ENCODE results near the gene KCTD17.

The KCTD17 gene

GRCh38 chr22:37051391-37052385 is at the start of gene KCTD17:
Gene KCTD17 (plus strand): TSS chr22:37051742. CDS start chr22:37051761, 19 bp downstream.
- no peak for DNase-seq

- no peak for DNase-seq
Observed at GRCh38 chr22:37001826-37002225, 49.7 kb upstream of the KCTD17 start.

- DNase-seq, result no peak
Observed at GRCh38 chr22:37002633-37003032, 48.9 kb upstream of the KCTD17 start.

GRCh38 chr22:37007651-37008050 is 43.9 kb upstream of the KCTD17 start:
- DNase-seq, result no peak

- DNase-seq, result no peak
Observed at GRCh38 chr22:37008365-37008764, 43.2 kb upstream of the KCTD17 start.

GRCh38 chr22:37009490-37009889 is 42.1 kb upstream of the KCTD17 start:
- DNase-seq, result no peak

- no peak for DNase-seq
Observed at GRCh38 chr22:37010174-37010573, 41.4 kb upstream of the KCTD17 start.

GRCh38 chr22:37010976-37011375 is 40.6 kb upstream of the KCTD17 start:
- no peak for DNase-seq

- no peak for DNase-seq
Observed at GRCh38 chr22:37011472-37011871, 40.1 kb upstream of the KCTD17 start.

GRCh38 chr22:37012262-37012904 is 39.2 kb upstream of the KCTD17 start:
- no peak for DNase-seq

- DNase-seq, result no peak
Observed at GRCh38 chr22:37012956-37013355, 38.6 kb upstream of the KCTD17 start.

- DNase-seq, result no peak
Observed at GRCh38 chr22:37014415-37014806, 37.1 kb upstream of the KCTD17 start.

GRCh38 chr22:37014835-37015586 is 36.5 kb upstream of the KCTD17 start:
- DNase-seq, result no peak

- DNase-seq, result no peak
Observed at GRCh38 chr22:37015587-37015878, 36.0 kb upstream of the KCTD17 start.

- no peak for DNase-seq
Observed at GRCh38 chr22:37016134-37016910, 35.2 kb upstream of the KCTD17 start.

GRCh38 chr22:37017356-37017755 is 34.2 kb upstream of the KCTD17 start:
- no peak for DNase-seq

GRCh38 chr22:37018086-37018814 is 33.3 kb upstream of the KCTD17 start:
- DNase-seq, result no peak

GRCh38 chr22:37018815-37019308 is 32.7 kb upstream of the KCTD17 start:
- no peak for DNase-seq

- no peak for DNase-seq
Observed at GRCh38 chr22:37019309-37020191, 32.0 kb upstream of the KCTD17 start, which contains the start of the genes MPST and TST. Gene MPST (plus strand): TSS chr22:37019742. CDS start chr22:37019837, 95 bp downstream. Gene TST (minus strand): TSS chr22:37019447. CDS start chr22:37018732, 715 bp downstream.

GRCh38 chr22:37020192-37020479 is 31.4 kb upstream of the KCTD17 start:
- DNase-seq, result no peak

- DNase-seq, result no peak
Observed at GRCh38 chr22:37021041-37021440, 30.5 kb upstream of the KCTD17 start.

All from cerebellar nuclear complex (tissue), 1 donor.